ENCODE measurements around the gene TMEM9. TPM values are rescaled to one million over a fixed set of nuclear protein-coding genes. Genes with fewer than 3 reads are reported as not detected.

The TMEM9 gene
- total RNA-seq, 4 donors from 2014 or later, result 51.7 to 61.5 (median 56.7) TPM

DNA sequence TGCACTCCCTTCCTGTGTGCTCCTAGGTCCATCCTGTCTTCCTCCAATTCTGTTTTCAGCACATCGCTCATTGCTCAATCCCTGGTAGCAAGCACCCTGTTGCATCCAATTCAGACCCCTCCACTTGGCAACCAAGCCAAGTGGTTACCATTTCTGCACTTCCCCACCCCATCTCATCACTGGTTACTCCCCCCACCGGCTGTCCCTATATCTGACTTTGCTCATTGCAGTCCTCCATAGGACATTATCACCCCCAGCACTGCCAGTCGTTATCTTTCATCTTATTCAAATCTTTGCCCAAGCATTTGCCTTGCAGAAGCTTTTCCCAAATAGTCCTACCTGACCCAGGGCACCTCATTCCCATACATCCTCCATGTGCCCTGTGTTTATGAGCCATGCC is 2.1 kb upstream of the TMEM9 start:
- ATAC-seq, result no peak
- H3K27me3 ChIP-seq, result no peaks in the 10 kb centered on the region
- no peak overlapping the region for H3K4me3 ChIP-seq
- no peak overlapping the region for H3K27ac ChIP-seq
- H3K9me3 ChIP-seq, result no peaks in the 10 kb centered on the region
- TF ChIP-seq POLR2AphosphoS5 (IDR thresholded peaks at IDR 0.05) (no peak), POLR2A (IDR thresholded peaks at IDR 0.05) (no peak), EP300 (IDR thresholded peaks at IDR 0.05) (no peak)
- TF ChIP-seq, protein P1, sequence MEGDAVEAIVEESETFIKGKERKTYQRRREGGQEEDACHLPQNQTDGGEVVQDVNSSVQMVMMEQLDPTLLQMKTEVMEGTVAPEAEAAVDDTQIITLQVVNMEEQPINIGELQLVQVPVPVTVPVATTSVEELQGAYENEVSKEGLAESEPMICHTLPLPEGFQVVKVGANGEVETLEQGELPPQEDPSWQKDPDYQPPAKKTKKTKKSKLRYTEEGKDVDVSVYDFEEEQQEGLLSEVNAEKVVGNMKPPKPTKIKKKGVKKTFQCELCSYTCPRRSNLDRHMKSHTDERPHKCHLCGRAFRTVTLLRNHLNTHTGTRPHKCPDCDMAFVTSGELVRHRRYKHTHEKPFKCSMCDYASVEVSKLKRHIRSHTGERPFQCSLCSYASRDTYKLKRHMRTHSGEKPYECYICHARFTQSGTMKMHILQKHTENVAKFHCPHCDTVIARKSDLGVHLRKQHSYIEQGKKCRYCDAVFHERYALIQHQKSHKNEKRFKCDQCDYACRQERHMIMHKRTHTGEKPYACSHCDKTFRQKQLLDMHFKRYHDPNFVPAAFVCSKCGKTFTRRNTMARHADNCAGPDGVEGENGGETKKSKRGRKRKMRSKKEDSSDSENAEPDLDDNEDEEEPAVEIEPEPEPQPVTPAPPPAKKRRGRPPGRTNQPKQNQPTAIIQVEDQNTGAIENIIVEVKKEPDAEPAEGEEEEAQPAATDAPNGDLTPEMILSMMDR (IDR thresholded peaks at IDR 0.05), result no peak
- peaks cover 0 to 25% (median 8%) of the 10 kb centered on the region in 3 donors for H3K4me1 ChIP-seq
- WGBS, 2 donors (ENCODE audit: low coverage in 1 of 2), result 72 to 91% methylated on average over 3 of the region's 3 CpGs
- H3K36me3 ChIP-seq, result peaks cover 0 to 6% of the 10 kb centered on the region in 2 donors

DNA sequence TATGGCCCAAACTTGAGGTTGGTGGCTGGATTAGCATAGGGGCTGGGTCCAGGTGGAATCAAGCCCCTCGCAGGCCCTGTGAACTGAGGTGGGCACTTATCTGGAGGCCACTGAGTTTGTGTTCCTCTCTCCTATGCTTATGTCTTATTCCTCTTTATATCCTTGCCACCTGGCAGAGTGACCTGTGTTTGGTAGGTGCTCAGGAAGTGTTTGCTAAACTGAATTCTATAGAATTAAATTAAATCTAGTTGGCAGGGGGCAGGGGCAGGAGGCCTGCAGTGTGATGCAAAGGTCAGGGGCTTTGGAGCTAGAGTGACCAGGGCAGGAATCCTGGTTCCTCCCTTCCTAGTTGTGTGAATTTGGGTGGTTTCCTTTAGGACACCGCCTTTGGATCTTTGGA is 1.1 kb upstream of the TMEM9 start:
- Histone ChIP-seq H3K9me3 (no peaks in the 10 kb centered on the region), H3K4me1 (peaks cover 0 to 25% (median 8%) of the 10 kb centered on the region in 3 donors), H3K4me3 (no peak overlapping the region), H3K36me3 (peaks cover 0 to 16% of the 10 kb centered on the region in 2 donors), H3K27ac (no peak overlapping the region), H3K27me3 (no peaks in the 10 kb centered on the region)
- no peak for ATAC-seq
- WGBS, 2 donors (ENCODE audit: low coverage in 1 of 2), result 90 to 100% methylated on average over 1 of the region's 2 CpGs
- no peak for TF ChIP-seq POLR2A (IDR thresholded peaks at IDR 0.05)
- TF ChIP-seq, protein P1 (IDR thresholded peaks at IDR 0.05), result no peak
- TF ChIP-seq POLR2AphosphoS5 (IDR thresholded peaks at IDR 0.05), result no peak
- TF ChIP-seq EP300 (IDR thresholded peaks at IDR 0.05), result no peak

DNA sequence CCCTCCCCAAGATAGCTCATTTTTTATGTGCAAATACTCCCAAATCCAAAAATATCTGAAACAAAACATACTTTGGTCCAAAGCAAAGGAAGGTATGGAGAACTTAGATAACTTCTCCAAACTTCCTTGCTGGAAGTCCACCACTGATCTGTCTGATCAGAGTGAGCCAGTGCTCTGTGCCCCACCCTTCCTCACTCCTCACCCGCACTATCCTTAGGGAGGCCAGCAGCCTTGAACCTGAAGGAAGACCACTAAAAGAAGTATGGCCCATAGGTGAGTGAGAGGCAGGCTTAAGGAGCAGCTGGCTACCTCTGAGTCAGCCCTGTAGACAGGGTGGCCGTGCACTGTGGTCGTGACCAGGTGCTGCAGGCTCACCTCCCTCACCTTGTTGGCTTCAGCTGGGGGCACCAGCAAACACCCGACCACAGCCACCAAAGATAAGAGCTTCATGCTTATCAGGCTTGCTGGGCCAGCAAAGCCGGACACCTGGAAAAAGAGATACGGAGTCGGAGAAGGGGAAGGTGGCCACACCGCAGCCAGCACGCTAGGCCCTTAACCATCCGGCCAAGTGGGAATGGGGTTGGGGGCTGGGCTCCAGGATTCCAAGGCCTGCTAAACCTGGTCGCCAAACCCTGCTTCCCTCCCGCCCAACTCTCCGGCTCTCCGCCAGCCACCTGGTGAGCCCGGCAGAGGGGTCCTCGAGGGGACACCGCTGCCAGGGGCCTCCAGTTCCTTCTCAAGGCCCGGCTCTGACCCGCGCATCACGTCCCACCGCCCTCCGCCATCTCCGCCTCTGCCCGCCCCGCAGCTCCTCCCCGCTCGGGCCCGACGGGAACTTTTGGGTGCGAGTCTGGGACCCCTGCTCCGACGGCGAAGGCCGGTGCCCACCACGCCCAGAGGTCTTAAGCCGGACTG is 543 bp downstream of the TMEM9 start:
- TF ChIP-seq, protein P1 (IDR thresholded peaks at IDR 0.05), result no peak
- no peak for TF ChIP-seq POLR2AphosphoS5 (IDR thresholded peaks at IDR 0.05)
- TF ChIP-seq EP300 (IDR thresholded peaks at IDR 0.05), result no peak
- no peak for TF ChIP-seq POLR2A (IDR thresholded peaks at IDR 0.05)
- peak; percentile 85 for ATAC-seq
- Histone ChIP-seq H3K4me3 (peak overlapping the region; percentile 50 to 77), H3K4me1 (peaks cover 0 to 25% (median 8%) of the 10 kb centered on the region in 3 donors), H3K27ac (peak overlapping the region in 3 of 4 donors; percentile 75 to 84 (median 82)), H3K27me3 (no peaks in the 10 kb centered on the region), H3K36me3 (peaks cover 0 to 32% of the 10 kb centered on the region in 2 donors), H3K9me3 (no peaks in the 10 kb centered on the region)
- 24% methylated on average over 3 of the region's 37 CpGs; no CpG with 5 or more reads in 1 of the 2 donors for WGBS, 2 donors (ENCODE audit: low coverage in 1 of 2)

DNA sequence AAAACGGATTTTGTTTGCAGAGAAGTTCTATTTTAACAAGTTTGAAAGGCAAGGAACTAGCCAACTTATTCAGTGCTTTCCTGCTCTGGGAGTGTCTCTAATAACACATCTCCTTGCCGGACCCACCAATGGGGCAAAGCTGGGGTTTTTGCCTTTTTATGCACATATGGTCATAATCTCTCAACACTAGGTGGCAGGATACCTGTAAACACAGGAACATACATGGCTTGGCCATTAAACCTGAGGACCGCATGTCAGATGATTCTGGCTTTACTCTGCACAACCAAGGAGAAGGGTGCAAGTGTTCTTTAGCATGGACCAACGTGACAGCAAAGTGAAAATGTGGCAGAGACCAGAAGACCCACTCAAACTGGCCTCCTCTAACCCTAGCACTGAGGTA is 4.9 kb downstream of the TMEM9 start:
- no peak overlapping the region for H3K27ac ChIP-seq
- H3K4me1 ChIP-seq, result peaks cover 0 to 16% (median 5%) of the 10 kb centered on the region in 3 donors
- H3K36me3 ChIP-seq, result peaks cover 0 to 75% of the 10 kb centered on the region in 2 donors
- H3K9me3 ChIP-seq, result no peaks in the 10 kb centered on the region
- no peaks in the 10 kb centered on the region for H3K27me3 ChIP-seq
- TF ChIP-seq, protein P1 (IDR thresholded peaks at IDR 0.05), result peak in 2 of 4 experiments; percentile 12 to 26
- TF ChIP-seq POLR2A (IDR thresholded peaks at IDR 0.05), result no peak
- H3K4me3 ChIP-seq, result no peak overlapping the region
- 64 to 92% methylated on average over 2 to 3 of the region's 4 CpGs for WGBS, 2 donors (ENCODE audit: low coverage in 1 of 2)
- ATAC-seq, result no peak
